HL-60 (cell line): Measurements from ENCODE around the gene APH1B.

ENCODE experiments used
- CTCF ChIP-seq: IDR thresholded peaks from one replicate; pipeline ENCODE4 v1.5.1; 2011; ENCODE audit warnings: low read length, control low read depth, inconsistent platforms; ENCODE audit not compliant: insufficient read depth
- GABPA ChIP-seq: IDR thresholded peaks from 2 replicates; pipeline ENCODE4 v1.6.1; 2012; ENCODE audit warnings: low read depth
- POLR2AphosphoS5 ChIP-seq: IDR thresholded peaks from 2 replicates; pipeline ENCODE4 v1.6.1; 2012; ENCODE audit warnings: low read depth
- REST ChIP-seq: IDR thresholded peaks from 2 replicates; pipeline ENCODE4 v1.6.1; 2012; ENCODE audit warnings: low read depth; ENCODE audit not compliant: insufficient replicate concordance

- TF ChIP-seq CTCF (no peak), REST (no peak), GABPA (no peak), POLR2AphosphoS5 (no peak)
Measured at GRCh38 chr15:63243101-63243500, 34.3 kb upstream of the APH1B start.
